Prostate gland (tissue), 2 donors: ENCODE data around the gene NHERF2. TPM values are rescaled to one million over a fixed set of nuclear protein-coding genes. Genes with fewer than 3 reads are reported as not detected.

ENCODE experiments used
- DNase-seq: peaks from one replicate; pipeline ENCODE4 v3.0.0-alpha.2; 2019; ENCODE audit warnings: low spot score
- H3K27ac ChIP-seq, 2 donors: fragments of 200-600 bp; sonication (generic); 2 replicates each; pipeline ENCODE4 v1.5.1; 2017 to 2019
- H3K27me3 ChIP-seq: fragments of 200-600 bp; sonication (generic); replicated peaks from 2 replicates; pipeline ENCODE4 v1.5.1; 2019; ENCODE audit not compliant: insufficient read depth
- H3K36me3 ChIP-seq, 2 donors: fragments of 200-600 bp; sonication (generic); 1 replicate in 1 of 2; 2 replicates in 1 of 2; pipeline versions ENCODE4 v1.5.1 to v1.8.1; 2017 to 2019
- H3K4me1 ChIP-seq: fragments of 200-600 bp; sonication (generic); replicated peaks from 2 replicates; pipeline ENCODE4 v1.5.1; 2019
- H3K4me3 ChIP-seq, 2 donors: fragments of 200-600 bp; sonication (generic); 2 replicates each; pipeline ENCODE4 v1.5.1; 2017 to 2019
- H3K9me3 ChIP-seq: fragments of 200-600 bp; sonication (generic); 2 replicates; pipeline ENCODE4 v1.5.1; 2017
- POLR2A ChIP-seq: fragments of 450-650 bp; IDR thresholded peaks from one replicate; pipeline ENCODE4 v1.6.1; 2016; ENCODE audit warnings: antibody characterized with exemption, mild to moderate bottlenecking
- POLR2AphosphoS5 ChIP-seq: sonication (generic); formaldehyde crosslinking; IDR thresholded peaks from one replicate; pipeline ENCODE4 v1.6.1; 2017; ENCODE audit warnings: antibody characterized with exemption
- WGBS: methylation state at CpG from one replicate; pipeline ENCODE4 v1.1.5; 2018; 5-methylcytosine and 5-hydroxymethylcytosine counted together
- intact Hi-C: fragments of 100-400 bp; cut with DNase I; formaldehyde crosslinking; loops from one replicate; pipeline ENCODE4 v1.14.2; 2022
- total RNA-seq, 2 donors: library from RNA; depleted of rRNA; stranded (reverse); fragments of >200 nt; gene quantifications; one replicate each; pipeline ENCODE4 v1.1.0, GENCODE V29; 2016
- TF ChIP-seq, protein P1 (sequence below), 4 experiments: fragments of 200-600 bp in 2 of 4; fragments of 450-650 bp in 2 of 4; sonication (generic) in 2 of 4; IDR thresholded peaks; 1 replicate in 3 of 4; 2 replicates in 1 of 4; pipeline ENCODE4 v1.5.1; 2016 to 2019; ENCODE audit warnings: antibody characterized with exemption in 4 of 4, mild to moderate bottlenecking in 2 of 4, moderate library complexity in 2 of 4

Gene NHERF2
- total RNA-seq, 2 donors from 2014 or later, result 118 to 170 TPM

DNA sequence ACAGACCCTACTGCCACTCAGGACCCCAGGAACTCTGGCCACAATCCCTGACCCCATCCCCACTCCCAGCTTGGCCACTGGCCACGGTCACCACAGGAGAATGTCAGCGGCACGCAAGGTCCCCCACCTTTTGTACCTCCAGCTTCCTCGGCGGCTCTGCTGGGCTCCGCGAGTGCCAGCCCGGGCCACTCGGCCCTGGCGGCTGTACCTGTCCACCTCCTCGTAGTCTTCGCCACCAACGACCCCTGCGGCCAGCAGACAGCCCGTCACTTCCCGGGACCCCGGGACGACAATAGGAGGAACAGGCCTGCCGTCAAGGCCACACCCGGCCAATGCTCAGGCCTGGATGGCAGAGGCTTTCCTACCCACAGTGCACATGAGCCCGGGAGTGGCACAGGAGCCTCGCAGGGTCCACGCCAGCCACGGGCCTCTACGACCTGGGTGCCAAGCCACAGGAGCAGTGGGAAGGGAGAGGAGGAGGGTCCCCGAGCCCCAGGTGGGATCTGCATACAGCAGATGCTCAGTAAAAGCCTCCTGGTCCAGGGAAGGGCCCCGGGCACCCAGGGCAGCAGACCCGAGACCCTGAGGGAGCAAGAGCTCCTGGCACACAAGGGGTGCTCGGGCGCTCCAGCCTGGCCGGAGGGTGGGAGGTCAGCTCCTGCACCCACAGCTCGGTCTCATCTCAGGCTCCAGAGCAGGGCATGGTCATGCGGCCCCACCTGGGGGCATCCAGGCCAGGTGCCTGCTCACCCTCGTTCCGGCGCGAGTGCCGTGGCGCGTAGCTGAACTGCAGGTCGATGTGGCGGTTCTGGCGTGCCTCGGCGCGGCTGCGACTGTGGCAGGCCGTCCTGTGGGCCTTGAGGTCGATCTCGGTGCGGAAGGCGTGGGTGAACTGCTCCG, 25.0 kb upstream of the NHERF2 start:
- Histone ChIP-seq H3K36me3 (peaks cover 12 to 32% of the 10 kb centered on the region in 2 donors), H3K4me3 (no peak overlapping the region), H3K27me3 (no peaks in the 10 kb centered on the region), H3K27ac (no peak overlapping the region), H3K9me3 (no peaks in the 10 kb centered on the region), H3K4me1 (peaks cover 5% of the 10 kb centered on the region)
- intact Hi-C loops, result no loop called here
- no peak for TF ChIP-seq POLR2A
- TF ChIP-seq, protein P1, sequence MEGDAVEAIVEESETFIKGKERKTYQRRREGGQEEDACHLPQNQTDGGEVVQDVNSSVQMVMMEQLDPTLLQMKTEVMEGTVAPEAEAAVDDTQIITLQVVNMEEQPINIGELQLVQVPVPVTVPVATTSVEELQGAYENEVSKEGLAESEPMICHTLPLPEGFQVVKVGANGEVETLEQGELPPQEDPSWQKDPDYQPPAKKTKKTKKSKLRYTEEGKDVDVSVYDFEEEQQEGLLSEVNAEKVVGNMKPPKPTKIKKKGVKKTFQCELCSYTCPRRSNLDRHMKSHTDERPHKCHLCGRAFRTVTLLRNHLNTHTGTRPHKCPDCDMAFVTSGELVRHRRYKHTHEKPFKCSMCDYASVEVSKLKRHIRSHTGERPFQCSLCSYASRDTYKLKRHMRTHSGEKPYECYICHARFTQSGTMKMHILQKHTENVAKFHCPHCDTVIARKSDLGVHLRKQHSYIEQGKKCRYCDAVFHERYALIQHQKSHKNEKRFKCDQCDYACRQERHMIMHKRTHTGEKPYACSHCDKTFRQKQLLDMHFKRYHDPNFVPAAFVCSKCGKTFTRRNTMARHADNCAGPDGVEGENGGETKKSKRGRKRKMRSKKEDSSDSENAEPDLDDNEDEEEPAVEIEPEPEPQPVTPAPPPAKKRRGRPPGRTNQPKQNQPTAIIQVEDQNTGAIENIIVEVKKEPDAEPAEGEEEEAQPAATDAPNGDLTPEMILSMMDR (IDR thresholded peaks at IDR 0.05), result no peak
- no peak for TF ChIP-seq POLR2AphosphoS5
- 96% methylated on average over 51 of the region's 53 CpGs for WGBS
- no peak for DNase-seq

DNA sequence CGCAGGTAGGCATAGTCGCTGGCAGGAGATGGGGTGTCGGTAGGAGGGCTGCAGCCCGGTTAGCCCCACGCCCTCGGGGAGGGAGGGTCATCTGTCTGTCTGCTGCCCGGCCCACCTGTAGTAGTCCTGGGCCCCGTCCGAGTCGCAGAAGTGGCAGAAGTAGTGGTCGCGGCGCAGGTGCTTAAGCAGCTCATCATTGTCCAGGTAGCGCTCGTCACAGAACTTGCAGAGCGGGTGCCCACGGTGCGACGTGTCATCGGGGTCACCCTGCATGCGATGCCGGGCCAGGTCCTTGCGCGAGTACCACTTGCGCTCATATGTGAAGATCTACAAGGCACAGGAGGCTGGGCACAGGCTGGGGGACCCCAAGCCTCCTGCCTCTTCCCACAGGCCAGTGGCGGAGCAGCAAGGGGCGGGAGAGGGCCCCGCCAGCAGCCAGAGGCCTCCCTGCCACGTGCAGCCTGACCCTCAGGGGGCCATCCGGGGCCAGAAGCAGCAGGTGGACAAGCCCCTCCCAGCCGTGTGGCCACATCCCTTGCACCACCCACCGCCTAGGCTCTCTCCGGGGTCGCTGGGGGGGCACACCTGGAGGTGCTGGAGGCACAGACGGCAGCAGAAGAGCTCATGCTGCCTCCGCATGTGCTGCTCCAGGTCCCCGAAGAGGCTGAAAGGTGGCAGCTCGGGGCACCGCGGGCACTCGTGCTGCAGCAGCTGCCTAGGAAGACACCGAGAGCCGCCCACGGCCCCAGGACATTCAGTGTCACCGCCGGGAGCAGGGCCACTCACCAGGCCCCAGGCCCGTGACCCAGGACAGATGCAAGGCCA, 24.1 kb upstream of the NHERF2 start:
- peaks cover 11% of the 10 kb centered on the region for H3K4me1 ChIP-seq
- H3K4me3 ChIP-seq, result no peak overlapping the region
- TF ChIP-seq, protein P1 (IDR thresholded peaks at IDR 0.05), result no peak
- TF ChIP-seq POLR2A, result no peak
- no peak for TF ChIP-seq POLR2AphosphoS5
- intact Hi-C loops, result no loop called here
- H3K27ac ChIP-seq, result no peak overlapping the region
- H3K27me3 ChIP-seq, result no peaks in the 10 kb centered on the region
- peaks cover 12 to 32% of the 10 kb centered on the region in 2 donors for H3K36me3 ChIP-seq
- 90% methylated on average over 33 of the region's 47 CpGs for WGBS
- no peak for DNase-seq
- no peaks in the 10 kb centered on the region for H3K9me3 ChIP-seq

GRCh38 chr16:2003231-2003826, 23.4 kb upstream of the NHERF2 start:
- Histone ChIP-seq H3K4me3 (no peak overlapping the region), H3K36me3 (peaks cover 12 to 25% of the 10 kb centered on the region in 2 donors), H3K27me3 (no peaks in the 10 kb centered on the region), H3K4me1 (peaks cover 19% of the 10 kb centered on the region), H3K9me3 (no peaks in the 10 kb centered on the region), H3K27ac (no peak overlapping the region)
- TF ChIP-seq POLR2A, result no peak
- TF ChIP-seq, protein P1 (IDR thresholded peaks at IDR 0.05), result no peak
- no peak for TF ChIP-seq POLR2AphosphoS5
- intact Hi-C loops, result no loop called here
- WGBS, result 88% methylated on average over 8 of the region's 8 CpGs
- no peak for DNase-seq

GRCh38 chr16:2003827-2004641, 22.7 kb upstream of the NHERF2 start:
- TF ChIP-seq, protein P1 (IDR thresholded peaks at IDR 0.05), result peak; percentile 79 to 95 (median 88)
- TF ChIP-seq POLR2AphosphoS5 (peak; percentile 78), POLR2A (no peak)
- H3K4me1 ChIP-seq, result peaks cover 25% of the 10 kb centered on the region
- DNase-seq, result peak; percentile 81
- no peak overlapping the region for H3K4me3 ChIP-seq
- H3K9me3 ChIP-seq, result no peaks in the 10 kb centered on the region
- intact Hi-C loops, result no loop called here
- H3K27me3 ChIP-seq, result no peaks in the 10 kb centered on the region
- peaks cover 12 to 19% of the 10 kb centered on the region in 2 donors for H3K36me3 ChIP-seq
- no peak overlapping the region for H3K27ac ChIP-seq
- 32% methylated on average over 34 of the region's 36 CpGs for WGBS
